Body of pancreas (tissue), 4 donors: ENCODE results near the gene BEST1.

Experiments
- CTCF ChIP-seq, 7 experiments: fragments of 450-650 bp in 4 of 7; fragments of 200-600 bp in 3 of 7; sonication (generic) in 3 of 7; IDR thresholded peaks; one replicate each; pipeline ENCODE4 v1.5.1; 2016 to 2019; ENCODE audit warnings: antibody characterized with exemption in 7 of 7
- POLR2A ChIP-seq, 3 donors: fragments of 450-650 bp; IDR thresholded peaks; one replicate each; pipeline ENCODE4 v1.6.1; 2016; ENCODE audit warnings: antibody characterized with exemption in 3 of 3, mild to moderate bottlenecking in 2 of 3

DNA sequence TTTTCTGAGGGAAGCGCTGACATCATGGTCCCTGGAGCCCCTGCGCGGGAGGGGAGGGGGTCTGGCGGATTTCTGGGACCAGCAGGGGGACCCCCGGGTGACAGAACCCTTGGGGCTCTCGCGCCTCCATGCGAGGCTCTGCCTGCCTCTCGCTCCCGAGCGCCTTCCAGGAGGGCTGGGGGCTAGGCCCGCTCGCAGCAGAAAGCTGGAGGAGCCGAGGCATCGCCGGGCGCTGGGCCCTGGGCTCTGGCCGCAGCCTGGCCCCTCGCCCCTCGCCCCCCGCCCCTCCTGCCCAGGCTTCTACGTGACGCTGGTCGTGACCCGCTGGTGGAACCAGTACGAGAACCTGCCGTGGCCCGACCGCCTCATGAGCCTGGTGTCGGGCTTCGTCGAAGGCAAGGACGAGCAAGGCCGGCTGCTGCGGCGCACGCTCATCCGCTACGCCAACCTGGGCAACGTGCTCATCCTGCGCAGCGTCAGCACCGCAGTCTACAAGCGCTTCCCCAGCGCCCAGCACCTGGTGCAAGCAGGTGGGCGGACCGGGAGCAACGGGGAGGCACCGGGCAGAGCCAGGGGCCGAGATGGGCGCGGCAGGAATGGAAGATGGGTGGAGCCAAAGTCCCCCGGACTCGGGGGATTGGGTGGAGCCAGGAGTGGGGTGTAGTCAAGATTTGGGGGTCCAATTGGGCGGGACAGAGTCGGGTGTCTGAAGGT, 5.4 kb downstream of the BEST1 start:
- TF ChIP-seq CTCF (IDR thresholded peaks at IDR 0.05): no peak
- no peak for TF ChIP-seq POLR2A (IDR thresholded peaks at IDR 0.05)
